Stimulated activated CD4-positive, alpha-beta T cell treated with anti-CD3 and anti-CD28 coated beads, TNF-alpha, amount 100 ng/mL, for 48 hours (primary cell): ENCODE data around the gene PALLD.
A peak's percentile ranks its signal among the peaks of the same experiment; 100 is the strongest.
"Not testable (repeated sequence)": the region's sequence is repeated elsewhere in the genome, so short reads cannot be mapped to it uniquely, and the experiment has no call there.

Experiments
- DNase-seq, 3 donors: peaks; one replicate each; pipeline ENCODE4 v3.0.0-alpha.2; 2020; ENCODE audit warnings: low read depth in 3 of 3

PALLD gene

DNA sequence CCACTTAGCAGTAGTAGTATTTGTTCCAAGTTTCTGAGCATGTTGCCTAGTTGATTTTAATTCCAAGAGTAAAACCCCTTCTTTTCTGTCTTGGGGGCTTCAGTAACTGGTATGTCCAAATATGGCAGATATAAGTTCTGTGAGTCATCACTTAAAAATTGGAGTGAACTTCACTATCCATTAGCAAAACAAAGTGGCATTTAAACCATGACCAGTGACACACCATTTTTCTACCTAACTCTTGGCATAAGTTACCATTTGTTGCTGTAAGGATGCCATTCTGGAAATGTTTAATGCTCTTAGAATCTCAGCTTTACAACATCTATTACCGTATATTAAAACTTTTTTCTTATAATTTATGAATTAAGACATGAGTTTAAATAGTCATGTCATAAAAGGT is 411.2 kb downstream of the PALLD start:
- DNase-seq = no peak

DNA sequence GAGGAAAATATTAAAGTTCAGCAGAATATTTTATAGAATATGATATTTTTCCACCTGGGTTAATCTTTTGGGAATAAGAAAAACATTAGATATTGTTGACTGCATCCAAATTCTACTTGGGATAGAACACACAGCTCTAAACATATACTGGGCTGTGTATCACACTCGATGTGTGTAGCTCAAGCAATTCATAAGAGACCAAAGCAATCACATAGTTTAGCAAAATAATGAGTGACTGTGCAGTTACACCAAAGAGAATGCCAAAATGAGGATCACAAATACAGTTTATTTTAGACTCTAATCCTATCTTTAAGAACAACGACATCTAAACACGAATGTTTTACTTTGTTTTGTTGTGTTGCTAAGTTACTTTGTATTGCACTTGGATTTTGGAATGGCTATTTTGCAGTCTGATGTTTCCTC is 412.0 kb downstream of the PALLD start:
- DNase-seq = no peak

DNA sequence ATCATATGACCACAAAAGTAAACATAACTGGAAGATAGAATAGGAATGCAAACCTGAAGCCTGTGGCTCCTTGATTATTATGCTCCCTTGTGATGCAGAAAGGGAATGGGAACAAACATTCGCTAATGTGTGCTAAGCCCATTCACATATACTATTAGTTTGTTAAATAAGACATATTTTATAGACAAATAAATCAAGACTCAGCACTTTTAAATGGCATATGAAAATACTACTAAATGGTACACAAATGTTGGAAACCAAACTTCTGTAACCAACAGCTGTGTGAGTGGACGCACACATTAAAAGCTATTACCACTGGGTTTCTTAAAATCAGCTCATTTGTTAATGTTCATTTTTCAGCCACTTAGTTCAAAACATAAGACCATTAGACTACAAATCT is 417.2 kb downstream of the PALLD start:
- no peak for DNase-seq

DNA sequence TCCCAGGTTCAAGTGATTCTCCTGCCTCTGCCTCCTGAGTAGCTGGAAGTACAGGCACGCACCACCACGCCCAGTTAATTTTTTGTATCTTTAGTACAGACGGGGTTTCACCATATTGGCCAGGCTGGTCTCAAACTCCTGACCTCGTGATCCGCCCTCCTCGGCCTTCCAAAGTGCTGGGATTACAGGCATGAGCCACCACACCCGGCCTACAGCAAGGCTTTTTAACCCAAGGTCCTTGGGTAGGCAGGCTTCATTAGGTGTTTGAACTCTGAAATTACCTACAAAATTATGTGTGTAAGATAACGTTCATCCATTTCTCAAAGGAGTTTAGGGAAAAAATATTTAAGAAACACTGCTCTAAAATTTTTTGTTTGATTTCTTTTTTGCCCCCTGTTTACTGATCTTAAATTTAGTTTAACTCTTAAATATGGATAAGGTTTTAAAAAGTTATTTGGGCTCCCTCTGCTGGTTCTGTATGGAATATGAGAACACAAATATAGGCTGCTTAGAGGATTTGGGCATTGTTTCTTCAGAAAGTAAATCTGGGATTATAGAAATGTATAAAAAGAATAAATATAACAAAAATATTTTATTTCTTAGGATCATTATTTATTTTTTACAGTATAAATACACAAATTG is 420.4 kb downstream of the PALLD start:
- DNase-seq = peak in 1 of 3 donors; percentile 8

DNA sequence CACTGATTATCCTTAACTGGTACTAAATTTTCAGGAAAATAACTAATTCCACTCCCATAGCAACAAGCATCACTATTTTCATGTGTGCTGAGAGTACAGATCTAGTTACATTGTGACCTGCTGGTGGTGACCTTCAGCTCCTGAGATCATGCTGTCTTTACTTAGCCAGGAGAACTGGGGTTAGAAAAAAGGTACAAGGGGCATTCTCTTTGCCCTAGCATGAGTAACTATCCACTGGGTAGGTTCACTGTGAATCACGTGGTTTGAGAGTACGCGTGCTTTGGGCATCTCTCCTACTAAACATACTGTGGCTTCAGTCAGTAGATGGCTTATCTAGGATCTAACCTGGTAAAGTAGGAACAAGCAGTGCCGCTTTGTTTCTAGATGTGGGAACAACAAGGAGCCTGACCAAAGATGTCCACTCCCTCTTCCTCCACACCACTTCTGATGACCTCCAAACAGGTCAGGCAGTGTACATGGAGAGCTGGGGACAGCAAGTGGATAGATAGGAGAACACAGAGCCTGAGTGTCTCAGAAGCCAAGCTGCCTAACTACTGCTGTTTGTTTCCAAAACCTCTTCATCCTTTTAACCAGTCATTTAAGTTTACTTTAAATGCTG is 423.0 kb downstream of the PALLD start:
- DNase-seq = no peak

DNA sequence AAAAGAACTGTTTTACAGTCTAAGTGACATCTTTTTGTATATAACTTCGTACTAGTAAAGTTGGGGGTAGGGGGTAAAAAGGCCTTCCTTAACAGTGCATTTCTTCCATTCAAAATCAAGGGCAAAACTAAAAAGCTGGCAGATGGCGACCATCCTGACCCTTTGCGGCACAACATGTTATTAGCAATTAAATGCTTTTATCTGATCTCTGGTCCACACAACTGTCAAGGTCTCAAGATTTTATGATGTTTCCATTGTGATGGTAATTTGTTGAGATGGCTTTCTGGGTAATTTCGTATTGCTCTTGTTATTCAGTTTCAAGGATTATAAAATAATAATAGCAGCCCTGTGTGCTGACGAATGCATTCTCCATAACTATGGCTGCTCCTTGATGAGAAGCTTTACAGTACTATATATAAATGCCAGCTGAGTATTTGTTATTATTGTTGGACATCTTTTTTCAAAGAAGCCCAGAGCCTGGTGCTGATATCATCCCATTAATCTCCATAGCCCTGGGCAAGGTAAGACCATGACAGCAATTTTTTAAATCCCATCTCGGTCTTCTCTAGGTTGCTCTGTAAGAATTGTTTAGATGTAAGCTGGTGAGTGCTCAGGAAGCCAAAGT is 423.7 kb downstream of the PALLD start:
- no peak for DNase-seq

DNA sequence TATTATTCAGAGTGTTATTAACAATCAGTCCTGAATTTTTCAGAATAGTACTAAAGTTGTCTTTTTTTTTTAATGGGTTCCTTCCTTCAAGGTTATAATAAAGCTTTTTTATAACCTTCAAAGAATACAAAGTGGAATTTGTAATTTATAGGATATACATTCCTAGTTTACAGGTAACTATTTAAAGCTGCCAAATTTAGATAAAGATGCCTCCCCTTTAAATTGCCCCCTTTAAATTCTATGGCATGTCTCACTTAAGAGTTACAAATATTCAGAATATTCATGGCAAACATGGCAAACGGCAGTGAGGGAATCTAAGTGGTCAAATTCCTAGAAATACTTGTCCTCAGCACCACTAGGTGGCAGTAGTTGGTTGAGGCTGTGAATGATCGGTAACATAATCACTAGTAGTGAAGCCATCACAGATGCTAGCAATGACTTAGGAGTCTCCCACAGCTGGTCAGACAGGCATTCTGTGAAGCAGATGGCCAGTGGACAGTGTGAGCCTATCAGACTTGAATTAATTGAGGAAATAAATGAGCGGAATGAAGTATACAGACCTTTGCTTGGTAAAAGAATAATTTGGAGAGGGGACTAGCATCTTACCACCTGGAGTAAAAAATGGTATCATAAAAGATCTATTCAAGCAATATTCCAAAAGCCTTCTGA is 426.8 kb downstream of the PALLD start:
- peak; percentile 3 to 40 (median 34) for DNase-seq

DNA sequence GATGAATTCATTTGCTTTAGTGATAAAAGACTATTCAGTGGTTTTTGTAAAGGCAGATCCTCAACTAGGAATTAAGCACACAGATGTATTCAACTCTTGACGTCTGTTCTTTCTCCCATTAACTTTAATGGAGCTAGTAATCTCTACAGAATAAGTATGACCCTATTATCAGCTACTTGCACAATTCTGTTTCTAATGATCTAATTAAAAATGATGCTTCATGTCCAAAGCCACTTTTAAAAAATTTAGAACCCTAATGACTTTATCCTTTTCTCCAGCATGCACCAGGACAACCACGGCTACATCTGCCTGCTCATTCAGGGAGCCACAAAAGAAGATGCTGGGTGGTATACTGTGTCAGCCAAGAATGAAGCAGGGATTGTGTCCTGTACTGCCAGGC is 427.8 kb downstream of the PALLD start:
- DNase-seq = no peak

DNA sequence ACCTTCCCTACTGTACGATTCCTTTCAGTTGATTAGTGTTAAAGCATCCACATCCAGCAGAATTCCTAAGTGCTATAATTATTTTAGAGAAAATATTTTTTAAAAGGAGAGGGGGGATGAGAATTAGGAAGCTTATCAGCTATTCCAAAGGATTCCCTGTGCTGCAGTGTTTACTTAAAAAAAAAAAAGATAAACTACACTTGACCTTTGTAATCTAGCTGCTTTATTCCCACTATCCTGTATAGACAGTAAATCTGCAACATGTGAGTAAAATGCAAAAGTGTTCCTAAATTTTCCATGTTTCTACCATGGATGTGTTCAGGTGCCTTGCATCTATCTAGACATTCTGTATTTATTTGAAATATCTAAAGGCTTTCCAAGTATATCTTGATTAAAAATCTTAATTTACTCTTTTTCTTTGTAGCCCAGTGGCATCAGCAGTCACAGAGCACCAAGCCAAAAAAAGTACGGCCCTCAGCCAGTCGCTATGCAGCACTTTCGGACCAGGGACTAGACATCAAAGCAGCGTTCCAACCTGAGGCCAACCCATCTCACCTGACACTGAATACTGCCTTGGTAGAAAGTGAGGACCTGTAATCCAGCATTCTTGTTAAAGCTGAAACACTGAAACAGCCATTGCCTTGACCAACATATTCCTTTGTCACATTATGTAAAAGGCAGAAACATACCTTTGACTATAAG is 429.1 kb downstream of the PALLD start:
- no peak for DNase-seq

DNA sequence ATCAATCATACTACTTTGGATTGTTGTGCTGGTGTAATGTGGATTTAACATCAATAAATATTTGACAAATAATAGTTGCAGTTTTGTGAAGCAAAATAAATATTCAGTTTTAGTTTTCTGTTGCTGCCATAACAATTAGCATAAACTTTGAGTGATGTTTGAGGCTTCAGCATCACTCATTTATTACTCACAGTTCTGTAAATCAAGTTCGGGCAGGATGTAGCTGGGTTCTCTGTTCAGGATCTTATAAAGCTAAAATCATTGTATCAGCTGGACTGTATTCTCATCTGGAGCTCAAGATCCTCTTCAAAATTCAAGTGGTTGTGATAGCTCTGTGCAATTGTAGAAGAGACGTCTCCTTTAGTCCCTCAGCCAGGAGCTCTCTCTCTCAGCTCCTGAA is 431.5 kb downstream of the PALLD start:
- no peak for DNase-seq

DNA sequence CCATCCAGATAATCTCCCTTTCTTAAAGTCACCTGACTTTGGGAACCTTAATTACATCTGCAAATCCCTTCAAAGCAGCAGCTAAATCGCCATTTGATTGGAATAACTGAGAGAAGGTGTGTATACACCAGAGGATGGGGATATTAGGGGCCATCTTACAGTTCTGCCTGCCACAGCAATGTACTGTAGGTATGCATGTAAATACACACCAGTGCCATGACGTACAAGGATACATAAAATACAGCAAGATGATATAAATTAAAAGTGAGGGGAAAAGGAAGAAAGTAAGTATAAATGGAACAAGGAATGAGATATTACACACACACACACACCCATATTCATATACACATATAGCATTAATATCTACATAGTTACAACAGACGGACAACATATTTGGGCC is 432.0 kb downstream of the PALLD start:
- DNase-seq = no peak

DNA sequence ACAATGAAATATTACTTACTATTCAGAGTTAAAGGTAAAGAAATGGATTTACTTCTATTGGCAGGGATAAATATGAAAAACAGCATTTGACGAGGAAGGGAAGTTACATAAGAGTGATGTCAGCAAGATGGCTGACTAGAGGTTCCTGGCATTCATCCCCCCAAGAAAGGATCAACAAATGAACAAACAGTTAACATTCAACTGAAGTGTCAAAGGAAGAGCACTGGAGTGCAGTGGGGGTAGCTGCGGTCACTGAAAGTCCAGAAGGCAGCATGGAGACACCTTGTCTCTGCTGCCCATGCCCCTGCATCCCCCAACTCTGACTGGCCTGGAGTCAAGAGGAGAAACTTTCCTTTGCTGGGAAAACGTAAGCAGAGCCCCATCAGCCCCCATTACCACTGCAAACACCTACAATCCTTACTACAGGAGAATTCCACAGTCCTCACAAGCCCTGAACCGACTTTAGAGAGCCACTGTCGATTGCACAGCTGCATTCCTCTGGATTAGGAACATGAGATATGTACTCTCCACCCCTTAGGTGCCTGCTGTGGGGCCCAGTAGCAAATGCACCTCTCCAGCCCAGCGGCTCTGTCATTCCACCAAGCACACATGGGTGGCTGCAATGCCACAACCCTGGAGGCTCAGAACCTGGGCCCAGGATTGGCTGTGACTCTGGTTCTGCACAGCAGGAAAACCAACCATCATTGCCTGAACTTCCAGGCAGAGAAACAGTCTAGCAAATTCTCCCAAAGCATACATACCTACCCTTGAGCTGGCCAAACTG is 433.8 kb downstream of the PALLD start:
- DNase-seq = no peak

DNA sequence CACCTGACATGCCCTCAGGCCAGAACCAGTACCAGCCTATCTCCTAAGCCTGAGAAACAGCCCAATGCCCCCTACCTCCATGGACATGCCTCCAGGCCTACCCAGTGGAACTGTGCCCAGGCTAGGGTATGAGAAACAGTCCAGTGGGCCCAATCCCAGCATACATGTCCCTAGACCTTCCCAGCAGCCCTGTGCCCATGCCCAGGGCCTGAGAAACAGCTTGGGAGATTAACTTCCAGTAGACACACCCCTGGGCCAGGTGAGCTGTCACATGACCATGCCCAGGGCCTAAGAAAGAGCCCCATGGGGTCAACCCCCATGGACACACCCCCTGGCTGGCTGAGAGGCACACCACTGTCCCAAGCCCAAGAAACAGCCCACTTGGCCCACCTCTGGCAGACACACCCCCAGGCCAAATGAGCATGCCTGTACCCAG is 434.4 kb downstream of the PALLD start:
- DNase-seq = no peak

DNA sequence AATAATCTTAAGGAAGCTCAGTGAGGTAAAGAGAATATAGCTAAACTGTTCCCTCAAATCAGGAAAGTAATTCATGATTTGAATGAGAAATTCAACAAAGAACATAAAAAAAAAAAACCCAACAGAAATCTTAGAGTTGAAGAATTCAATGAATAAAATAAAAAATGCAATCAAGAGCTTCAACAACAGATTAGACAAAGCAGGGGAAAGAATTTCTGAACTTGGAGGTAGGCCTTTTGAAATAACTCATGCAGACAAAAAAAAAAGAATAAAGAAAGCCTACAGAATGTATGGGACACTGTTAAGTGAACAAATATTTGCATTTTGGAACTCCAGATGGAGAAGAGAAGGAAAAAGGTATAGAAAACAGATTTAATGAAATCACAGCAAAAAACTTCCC is 435.3 kb downstream of the PALLD start:
- DNase-seq = no peak

DNA sequence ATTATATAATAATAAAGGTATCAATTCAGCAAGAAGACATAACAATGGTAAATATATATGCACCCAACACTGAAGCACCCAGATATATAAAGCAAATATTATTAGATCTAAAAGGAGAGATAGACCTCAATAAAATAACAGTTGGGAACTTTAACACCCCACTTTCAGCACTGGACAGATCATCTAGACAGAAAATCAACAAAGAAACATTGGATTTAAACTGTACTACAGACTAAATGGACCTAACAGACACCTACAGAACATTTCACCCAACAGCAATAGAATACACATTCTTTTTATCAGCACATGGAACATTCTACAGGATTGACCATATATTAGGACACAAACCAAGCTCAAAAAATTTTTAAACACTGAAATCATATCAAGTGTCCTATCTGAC is 436.6 kb downstream of the PALLD start:
- DNase-seq = no peak

DNA sequence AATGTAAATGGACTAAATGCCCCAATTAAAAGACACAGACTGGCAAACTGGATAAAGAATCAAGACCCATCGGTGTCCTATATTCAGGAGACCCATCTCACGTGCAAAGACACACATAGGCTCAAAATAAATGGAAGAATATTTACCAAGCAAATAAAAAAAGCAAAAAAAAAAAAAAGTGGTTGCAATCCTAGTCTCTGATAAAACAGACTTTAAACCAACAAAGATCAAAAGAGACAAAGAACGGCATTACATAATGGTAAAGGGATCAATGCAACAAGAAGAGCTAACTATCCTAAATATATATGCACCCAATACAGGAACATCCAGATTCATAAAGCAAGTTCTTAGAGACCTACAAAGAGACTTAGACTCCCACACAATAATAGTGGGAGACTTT is 440.6 kb downstream of the PALLD start:
- not testable (repeated sequence) for DNase-seq

DNA sequence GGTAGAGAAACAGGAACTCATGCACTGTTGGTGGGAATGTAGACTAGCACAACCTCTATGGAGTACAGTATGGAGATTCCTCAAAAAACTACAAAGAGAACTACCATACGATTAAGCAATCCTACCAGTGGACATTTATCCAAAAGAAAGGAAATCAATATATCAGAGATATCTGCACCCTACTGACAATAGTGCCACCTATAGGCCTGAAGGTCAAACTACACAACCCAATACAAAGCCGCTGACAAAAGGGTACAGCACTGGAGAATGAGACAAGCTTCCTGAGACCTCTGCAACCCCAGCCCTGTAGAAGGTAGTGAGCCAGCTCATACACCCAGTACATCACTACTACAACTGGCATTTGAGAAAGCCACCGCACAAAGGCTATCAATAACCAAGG is 446.1 kb downstream of the PALLD start:
- no peak for DNase-seq

DNA sequence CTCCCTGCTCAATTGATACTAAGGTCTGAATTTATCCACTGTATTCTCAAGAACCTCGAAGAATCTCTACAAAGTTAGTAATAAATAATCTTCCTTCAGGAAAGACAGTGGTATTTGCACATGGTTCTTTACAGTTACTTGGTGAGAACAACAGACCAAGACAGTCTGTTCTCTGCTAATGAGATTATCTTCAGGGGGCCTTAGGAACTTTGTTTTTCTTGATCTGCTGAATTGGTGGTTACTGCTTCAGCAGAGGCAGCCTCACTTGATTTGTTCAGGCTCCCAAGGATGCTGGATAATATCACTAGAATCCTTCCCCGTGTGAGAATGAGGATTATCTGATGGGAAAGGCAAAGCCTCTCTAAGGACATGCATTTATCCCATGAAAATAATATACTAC is 448.4 kb downstream of the PALLD start:
- no peak for DNase-seq

DNA sequence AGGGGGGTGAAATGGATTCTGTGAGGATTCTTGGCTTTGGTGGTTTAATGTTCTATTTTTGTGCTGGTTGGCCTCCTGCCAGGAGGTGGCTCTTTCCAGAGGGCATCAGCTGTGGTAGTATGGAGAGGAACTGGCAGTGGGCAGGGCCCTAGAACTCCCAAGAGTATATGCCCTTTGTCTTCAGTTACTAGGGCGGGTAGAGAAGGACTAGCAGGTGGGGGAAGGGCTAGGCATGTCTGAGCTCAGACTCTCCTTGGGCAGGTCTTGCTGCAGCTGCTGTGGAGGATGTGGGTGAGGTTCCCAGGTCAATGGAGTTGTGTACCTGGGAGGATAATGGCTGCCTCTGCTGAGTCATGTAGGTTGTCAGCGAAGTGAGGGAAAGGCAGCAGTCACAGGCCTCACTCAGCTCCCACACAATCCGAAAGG is 456.0 kb downstream of the PALLD start:
- not testable (repeated sequence) for DNase-seq

DNA sequence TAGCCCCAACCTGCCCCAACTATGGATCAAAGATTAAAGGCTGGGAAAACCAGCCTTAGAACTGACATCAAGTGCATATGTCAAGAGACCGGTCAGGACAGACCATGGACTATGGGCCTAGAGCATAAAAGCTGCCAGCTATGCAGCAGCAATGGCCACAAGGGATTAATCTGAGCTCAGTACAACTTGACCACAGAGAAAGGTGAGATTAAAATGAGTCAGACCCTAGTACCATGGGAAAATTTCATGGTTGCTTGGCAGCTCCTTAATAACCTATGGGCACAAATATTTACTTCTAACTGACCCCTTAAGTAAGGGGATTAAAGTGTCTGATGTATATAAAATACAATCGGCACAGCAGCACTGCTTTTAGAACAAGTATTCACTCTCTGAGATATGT is 458.8 kb downstream of the PALLD start:
- no peak for DNase-seq

DNA sequence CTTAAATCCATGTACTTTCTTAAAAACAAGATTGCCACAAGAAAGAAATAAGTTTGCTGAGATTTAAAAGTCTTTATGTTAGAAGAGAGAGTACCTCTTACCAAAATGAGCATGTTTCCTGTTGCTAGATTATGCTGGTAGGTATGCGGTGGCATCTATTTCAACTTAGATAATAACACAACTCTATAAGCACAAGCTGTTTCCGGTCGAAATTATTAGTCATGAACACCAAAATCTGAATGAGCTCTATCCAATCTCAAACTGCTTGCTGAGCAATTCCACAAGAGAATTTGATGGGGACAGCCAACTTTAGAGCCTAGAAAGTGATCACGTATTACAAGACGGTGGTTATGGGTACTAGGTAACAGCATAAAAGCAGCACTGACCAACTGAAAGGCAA is 463.9 kb downstream of the PALLD start:
- no peak for DNase-seq
